ENCODE results near the gene TNFRSF1A.
A peak's percentile ranks its signal among the peaks of the same experiment; 100 is the strongest.
"Not testable (repeated sequence)": the region's sequence is repeated elsewhere in the genome, so short reads cannot be mapped to it uniquely, and the experiment has no call there.

TNFRSF1A gene

GRCh38 chr12:6355491-6356373 lies 13.9 kb upstream of the TNFRSF1A start:
- DNase-seq, result no peak

GRCh38 chr12:6354495-6355393 lies 12.9 kb upstream of the TNFRSF1A start:
- DNase-seq, result no peak

- peak in 1 of 2 experiments; percentile 35 for DNase-seq
These were observed 10.6 kb upstream of the TNFRSF1A start for GRCh38 chr12:6352193-6353173.

- no peak for DNase-seq
These were observed 9.7 kb upstream of the TNFRSF1A start for GRCh38 chr12:6351622-6352021.

- DNase-seq, result no peak
These were observed 5.8 kb upstream of the TNFRSF1A start for GRCh38 chr12:6347367-6348338.

- DNase-seq, result no peak
These were observed 5.1 kb upstream of the TNFRSF1A start for GRCh38 chr12:6346942-6347341.

GRCh38 chr12:6346235-6346832 lies 4.5 kb upstream of the TNFRSF1A start:
- DNase-seq, result no peak

GRCh38 chr12:6345319-6346091 lies 3.6 kb upstream of the TNFRSF1A start:
- DNase-seq, result no peak

GRCh38 chr12:6344101-6344660 lies 2.3 kb upstream of the TNFRSF1A start:
- DNase-seq, result not testable (repeated sequence)

- DNase-seq, result no peak
These were observed 1.6 kb upstream of the TNFRSF1A start for GRCh38 chr12:6343518-6343917.

- DNase-seq, result no peak
These were observed 439 bp upstream of the TNFRSF1A start for GRCh38 chr12:6342140-6342889.

- no peak for DNase-seq
These were observed 995 bp downstream of the TNFRSF1A start for GRCh38 chr12:6340745-6341416.

GRCh38 chr12:6340032-6340638 lies 1.7 kb downstream of the TNFRSF1A start:
- DNase-seq, result no peak

- no peak for DNase-seq
These were observed 2.9 kb downstream of the TNFRSF1A start for GRCh38 chr12:6338955-6339354.

GRCh38 chr12:6338536-6338935 lies 3.3 kb downstream of the TNFRSF1A start:
- DNase-seq, result not testable (repeated sequence)

- DNase-seq, result no peak
These were observed 3.9 kb downstream of the TNFRSF1A start for GRCh38 chr12:6337958-6338433.

Measured in NCI-H524 (cell line).